ENCODE results near the gene FOXQ1.

The FOXQ1 gene

DNA sequence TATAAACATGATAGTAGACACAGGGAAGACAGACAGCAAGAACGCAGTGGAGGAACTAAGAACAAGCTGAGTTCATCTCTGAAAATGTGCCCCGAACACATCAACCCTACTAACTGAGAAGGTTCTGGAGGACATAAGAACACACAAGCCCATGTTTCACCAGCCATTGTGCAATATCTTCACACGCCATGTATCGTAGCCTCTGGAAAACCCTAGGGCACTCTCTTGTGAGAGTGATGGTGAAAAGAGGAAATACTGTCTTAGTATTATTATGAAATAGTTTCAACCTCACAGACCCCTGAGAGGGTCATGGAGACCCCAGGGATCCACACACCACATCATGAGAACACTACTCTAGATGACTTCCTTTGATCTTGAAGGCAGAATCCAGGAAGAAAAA, 51.4 kb downstream of the FOXQ1 start:
- DNase-seq (ENCODE audit: low read depth) = no peak

DNA sequence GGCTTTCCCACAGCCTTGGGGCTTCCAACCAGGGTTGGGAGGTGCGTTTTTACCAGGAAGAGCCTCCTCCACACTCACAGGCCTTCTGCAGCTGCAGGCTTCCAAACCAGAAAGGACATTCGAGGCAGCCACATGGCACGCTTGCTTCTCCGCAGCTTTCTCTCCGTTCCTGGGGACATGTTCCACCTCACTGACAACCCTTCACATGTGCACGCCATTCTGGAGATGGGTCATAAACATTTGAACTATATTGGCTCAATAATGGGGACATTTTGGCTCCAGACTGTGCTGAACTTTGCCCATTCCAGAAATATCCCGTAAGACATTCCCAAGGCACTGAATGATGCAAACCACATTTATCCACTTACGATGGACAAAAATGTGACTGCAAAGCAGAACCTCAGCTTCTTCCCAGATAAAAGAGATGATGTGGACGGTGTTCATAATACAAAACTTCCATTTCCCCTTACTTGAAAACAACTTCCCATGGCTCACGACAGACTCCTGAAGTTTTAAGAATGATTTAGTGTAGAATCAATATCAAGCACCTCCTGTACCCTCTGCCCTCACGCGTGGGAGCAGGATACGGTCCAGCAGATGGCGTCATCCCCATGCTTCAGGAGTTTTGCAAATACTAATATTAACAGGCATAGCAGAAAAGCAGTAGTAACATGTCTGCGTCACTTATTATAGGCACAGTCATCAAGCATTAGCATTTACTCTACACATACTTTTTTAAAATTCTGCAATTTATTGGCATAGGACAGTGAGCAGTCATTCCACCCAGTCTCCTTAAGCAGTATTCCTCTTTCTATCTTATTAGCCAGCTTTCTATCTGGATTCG, 52.1 kb downstream of the FOXQ1 start:
- no peak for DNase-seq (ENCODE audit: low read depth)

Data from stimulated activated CD8-positive, alpha-beta memory T cell treated with anti-CD3 and anti-CD28 coated beads, Interleukin-15, amount 100 ng/mL, for 1 hour (primary cell).